ENCODE results near the gene TAC1. TPM values are rescaled to one million over a fixed set of nuclear protein-coding genes. Genes with fewer than 3 reads are reported as not detected.

Gene TAC1, protein sequence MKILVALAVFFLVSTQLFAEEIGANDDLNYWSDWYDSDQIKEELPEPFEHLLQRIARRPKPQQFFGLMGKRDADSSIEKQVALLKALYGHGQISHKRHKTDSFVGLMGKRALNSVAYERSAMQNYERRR
- total RNA-seq (2013; cell fraction: nucleolus; rRNA removed) = not detected in 2 replicates
- total RNA-seq (2014; rRNA removed) = not detected in 2 replicates
- not detected in 2 replicates for total RNA-seq (2014; rRNA removed; fragmentation: Illumina TruSeq; extraction: Trizol)
- total RNA-seq (2021) = not detected in 2 replicates
- not detected for polyA plus RNA-seq (2011; ENCODE audit: low read depth)
- polyA plus RNA-seq (2011; rRNA removed) = not detected in 2 replicates
- polyA plus RNA-seq (2011; cell fraction: cytosol; rRNA removed) = not detected in 2 replicates
- polyA plus RNA-seq (2011; cell fraction: nucleus; rRNA removed) = not detected in 2 replicates
- polyA plus RNA-seq (2012) = not detected in 2 replicates
- polyA plus RNA-seq (2014; fragmentation: Illumina TruSeq; extraction: Trizol) = not detected in 2 replicates
- polyA plus RNA-seq (2014; fragmentation: Nextera tagmentation; extraction: Ambion mirVana) = not detected
- not detected in 2 replicates for polyA plus RNA-seq (2014; rRNA removed)
- not detected for polyA plus RNA-seq (2016; fragmentation: Nextera tagmentation; extraction: Ambion mirVana)
- not detected in 2 replicates for polyA minus RNA-seq (2011; rRNA and poly(A)+ RNA removed)
- not detected in 2 replicates for polyA minus RNA-seq (2011; cell fraction: cytosol; rRNA and poly(A)+ RNA removed)
- polyA minus RNA-seq (2011; cell fraction: nucleus; rRNA and poly(A)+ RNA removed) = not detected in 2 replicates
- Bru-seq, nascent RNA = not detected
- not detected for BruChase-seq, experiment 1, labeled RNA remaining after a 6-hour chase
- BruChase-seq, experiment 2, labeled RNA remaining after a 2-hour chase = not detected
- long read RNA-seq, experiment 1 = 0 reads
- long read RNA-seq, experiment 2 = 0 reads

DNA sequence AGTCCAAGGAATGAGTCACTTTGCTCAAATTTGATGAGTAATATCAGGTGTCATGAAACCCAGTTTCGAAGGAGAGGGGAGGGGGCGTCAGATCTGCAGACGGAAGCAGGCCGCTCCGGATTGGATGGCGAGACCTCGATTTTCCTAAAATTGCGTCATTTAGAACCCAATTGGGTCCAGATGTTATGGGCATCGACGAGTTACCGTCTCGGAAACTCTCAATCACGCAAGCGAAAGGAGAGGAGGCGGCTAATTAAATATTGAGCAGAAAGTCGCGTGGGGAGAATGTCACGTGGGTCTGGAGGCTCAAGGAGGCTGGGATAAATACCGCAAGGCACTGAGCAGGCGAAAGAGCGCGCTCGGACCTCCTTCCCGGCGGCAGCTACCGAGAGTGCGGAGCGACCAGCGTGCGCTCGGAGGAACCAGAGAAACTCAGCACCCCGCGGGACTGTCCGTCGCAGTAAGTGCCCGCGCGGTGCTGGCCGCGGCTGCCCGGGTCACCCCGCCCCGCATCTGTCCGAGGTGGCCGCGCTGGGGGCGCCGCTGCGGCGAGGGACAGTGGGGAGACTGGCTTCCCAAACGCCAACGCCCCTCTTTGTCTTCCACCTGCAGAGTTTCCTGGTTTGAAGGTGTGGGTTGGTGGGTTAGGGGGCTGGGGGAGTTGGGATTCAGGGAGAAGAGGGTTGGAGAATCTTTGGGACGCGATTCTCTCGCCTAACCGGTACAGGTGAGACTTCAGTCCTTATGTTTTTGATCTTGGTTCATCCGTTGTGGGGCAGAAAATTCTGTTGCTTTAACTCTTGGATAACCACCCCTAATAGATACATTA is at the start of gene TAC1:
Gene TAC1, plus strand, starts transcription at position 351 of the 829 bp plus-strand sequence. CDS start 527 bp downstream, outside the sequence.
- ChIA-PET POLR2A (no interaction called here), RAD21 (ENCODE audit: unreplicated experiment) (no interaction called here), CTCF (no interaction called here), SMC1A (ENCODE audit: uncharacterized antibody, unreplicated experiment) (no interaction called here)
- WGBS (ENCODE audit: insufficient coverage, insufficient replicate concordance, low lambda C conversion rate, missing lambda C conversion rate) = 47% methylated on average over 36 of the region's 57 CpGs
- in situ Hi-C loops (cut with MboI) (no loop called here), intact Hi-C loops (cut with micrococcal nuclease; ENCODE audit: unreplicated experiment) (no loop called here)
- DNase-seq (ENCODE audit: low read depth, low spot score) = no peak
- no peak for ATAC-seq
- TF ChIP-seq BRCA1 (IDR thresholded peaks at IDR 0.05; ENCODE audit: low read depth, low read length) (no peak), SUZ12 (IDR thresholded peaks at IDR 0.05; ENCODE audit: unreplicated experiment) (peak; percentile 62)
- Histone ChIP-seq H3K79me2 (ENCODE audit: control insufficient read depth, insufficient read depth, low read length) (no peaks in the 10 kb centered on the region), H3K4me3 (no peak within 1 kb of the TSS), H3K36me3 (ENCODE audit: control insufficient read depth in 2 of 2, insufficient read depth in 2 of 2, low read length in 1 of 2) (no peaks in the 10 kb centered on the region), H3K27me3 (replicated peaks in 1 of 2; ENCODE audit: control insufficient read depth in 2 of 2, insufficient read depth in 2 of 2, low read length in 1 of 2) (peaks cover 12 to 14% of the 10 kb centered on the region in 2 experiments), H3K9ac (ENCODE audit: control insufficient read depth, insufficient read depth, low read length) (no peak within 1 kb of the TSS), H2AFZ (ENCODE audit: control insufficient read depth, low read depth, low read length) (no peak within 1 kb of the TSS), H3K27ac (ENCODE audit: control insufficient read depth, insufficient read depth) (no peak within 1 kb of the TSS), H4K20me1 (ENCODE audit: control insufficient read depth, insufficient read depth) (no peaks in the 10 kb centered on the region), H3K9me3 (replicated peaks; ENCODE audit: control insufficient read depth, insufficient read depth, low read length) (no peaks in the 10 kb centered on the region; the same call in 2 of the 3 replicates), H3K4me2 (ENCODE audit: control insufficient read depth, insufficient read depth) (no peak within 1 kb of the TSS), H3K4me1 (ENCODE audit: control insufficient read depth, insufficient read depth, low read length) (no peaks in the 10 kb centered on the region)
- BruUV-seq (replicated peaks) = no TSS peak
- FAIRE-seq = no peak

DNA sequence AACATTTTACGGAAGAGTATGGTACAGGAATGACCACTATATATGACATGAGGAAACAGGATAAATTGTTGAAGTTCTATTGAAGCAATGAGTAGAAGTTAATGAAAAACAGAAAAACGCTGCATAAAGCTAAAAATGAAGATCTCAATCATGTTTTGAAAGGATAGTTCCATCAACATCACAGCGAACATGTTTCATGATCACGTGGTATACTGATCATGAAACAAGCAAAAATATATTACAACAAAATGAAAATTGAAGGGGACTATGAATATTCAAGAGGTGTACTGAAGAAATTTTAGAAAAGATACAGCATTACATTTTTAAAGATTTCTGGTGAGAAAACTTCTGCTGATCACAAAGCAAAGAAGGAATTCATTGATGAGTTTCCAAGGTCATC is 45.9 kb upstream of the TAC1 start:
- BruUV-seq (replicated peaks) = no TSS peak
- no peaks in the 10 kb centered on the region for H3K9me3 ChIP-seq (replicated peaks; ENCODE audit: control insufficient read depth, insufficient read depth, low read length)
- intact Hi-C loops (cut with micrococcal nuclease; ENCODE audit: unreplicated experiment) (no loop called here), in situ Hi-C loops (cut with MboI) (no loop called here)
- CTCF ChIA-PET = no interaction called here
- H3K27ac ChIP-seq (ENCODE audit: control insufficient read depth, insufficient read depth) = no peak overlapping the region
- POLR2A ChIA-PET = no interaction called here
- H3K4me2 ChIP-seq (ENCODE audit: control insufficient read depth, insufficient read depth) = no peak overlapping the region
- no peaks in the 10 kb centered on the region for H3K79me2 ChIP-seq (ENCODE audit: control insufficient read depth, insufficient read depth, low read length)
- no peak overlapping the region for H3K9ac ChIP-seq (ENCODE audit: control insufficient read depth, insufficient read depth, low read length)
- H3K4me1 ChIP-seq (ENCODE audit: control insufficient read depth, insufficient read depth, low read length) = no peaks in the 10 kb centered on the region
- WGBS (ENCODE audit: insufficient coverage, insufficient replicate concordance, low lambda C conversion rate, missing lambda C conversion rate) = 41% methylated on average over 4 of the region's 4 CpGs
- DNase-seq (ENCODE audit: low read depth, low spot score) = no peak
- RAD21 ChIA-PET (ENCODE audit: unreplicated experiment) = no interaction called here
- H3K36me3 ChIP-seq (ENCODE audit: control insufficient read depth in 2 of 2, insufficient read depth in 2 of 2, low read length in 1 of 2) = no peaks in the 10 kb centered on the region
- no peak for ATAC-seq
- no peak for FAIRE-seq
- no peaks in the 10 kb centered on the region for H4K20me1 ChIP-seq (ENCODE audit: control insufficient read depth, insufficient read depth)
- H3K27me3 ChIP-seq (replicated peaks in 1 of 2; ENCODE audit: control insufficient read depth in 2 of 2, insufficient read depth in 2 of 2, low read length in 1 of 2) = no peaks in the 10 kb centered on the region; a peak in 1 of 4 replicates
- no peak overlapping the region for H2AFZ ChIP-seq (ENCODE audit: control insufficient read depth, low read depth, low read length)
- SMC1A ChIA-PET (ENCODE audit: uncharacterized antibody, unreplicated experiment) = no interaction called here
- no peak overlapping the region for H3K4me3 ChIP-seq
- TF ChIP-seq RB1 (IDR thresholded peaks at IDR 0.05; ENCODE audit: borderline replicate concordance) (no peak), NBN (IDR thresholded peaks at IDR 0.05) (no peak), POU2F2 (IDR thresholded peaks at IDR 0.05; ENCODE audit: borderline replicate concordance, low read depth, low read length) (no peak)
- TF ChIP-seq, protein P1, sequence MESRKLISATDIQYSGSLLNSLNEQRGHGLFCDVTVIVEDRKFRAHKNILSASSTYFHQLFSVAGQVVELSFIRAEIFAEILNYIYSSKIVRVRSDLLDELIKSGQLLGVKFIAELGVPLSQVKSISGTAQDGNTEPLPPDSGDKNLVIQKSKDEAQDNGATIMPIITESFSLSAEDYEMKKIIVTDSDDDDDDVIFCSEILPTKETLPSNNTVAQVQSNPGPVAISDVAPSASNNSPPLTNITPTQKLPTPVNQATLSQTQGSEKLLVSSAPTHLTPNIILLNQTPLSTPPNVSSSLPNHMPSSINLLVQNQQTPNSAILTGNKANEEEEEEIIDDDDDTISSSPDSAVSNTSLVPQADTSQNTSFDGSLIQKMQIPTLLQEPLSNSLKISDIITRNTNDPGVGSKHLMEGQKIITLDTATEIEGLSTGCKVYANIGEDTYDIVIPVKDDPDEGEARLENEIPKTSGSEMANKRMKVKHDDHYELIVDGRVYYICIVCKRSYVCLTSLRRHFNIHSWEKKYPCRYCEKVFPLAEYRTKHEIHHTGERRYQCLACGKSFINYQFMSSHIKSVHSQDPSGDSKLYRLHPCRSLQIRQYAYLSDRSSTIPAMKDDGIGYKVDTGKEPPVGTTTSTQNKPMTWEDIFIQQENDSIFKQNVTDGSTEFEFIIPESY (IDR thresholded peaks at IDR 0.05) = no peak
- TF ChIP-seq, protein P2, sequence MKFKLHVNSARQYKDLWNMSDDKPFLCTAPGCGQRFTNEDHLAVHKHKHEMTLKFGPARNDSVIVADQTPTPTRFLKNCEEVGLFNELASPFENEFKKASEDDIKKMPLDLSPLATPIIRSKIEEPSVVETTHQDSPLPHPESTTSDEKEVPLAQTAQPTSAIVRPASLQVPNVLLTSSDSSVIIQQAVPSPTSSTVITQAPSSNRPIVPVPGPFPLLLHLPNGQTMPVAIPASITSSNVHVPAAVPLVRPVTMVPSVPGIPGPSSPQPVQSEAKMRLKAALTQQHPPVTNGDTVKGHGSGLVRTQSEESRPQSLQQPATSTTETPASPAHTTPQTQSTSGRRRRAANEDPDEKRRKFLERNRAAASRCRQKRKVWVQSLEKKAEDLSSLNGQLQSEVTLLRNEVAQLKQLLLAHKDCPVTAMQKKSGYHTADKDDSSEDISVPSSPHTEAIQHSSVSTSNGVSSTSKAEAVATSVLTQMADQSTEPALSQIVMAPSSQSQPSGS (IDR thresholded peaks at IDR 0.05; ENCODE audit: low read length) = no peak
- TF ChIP-seq, protein P3, sequence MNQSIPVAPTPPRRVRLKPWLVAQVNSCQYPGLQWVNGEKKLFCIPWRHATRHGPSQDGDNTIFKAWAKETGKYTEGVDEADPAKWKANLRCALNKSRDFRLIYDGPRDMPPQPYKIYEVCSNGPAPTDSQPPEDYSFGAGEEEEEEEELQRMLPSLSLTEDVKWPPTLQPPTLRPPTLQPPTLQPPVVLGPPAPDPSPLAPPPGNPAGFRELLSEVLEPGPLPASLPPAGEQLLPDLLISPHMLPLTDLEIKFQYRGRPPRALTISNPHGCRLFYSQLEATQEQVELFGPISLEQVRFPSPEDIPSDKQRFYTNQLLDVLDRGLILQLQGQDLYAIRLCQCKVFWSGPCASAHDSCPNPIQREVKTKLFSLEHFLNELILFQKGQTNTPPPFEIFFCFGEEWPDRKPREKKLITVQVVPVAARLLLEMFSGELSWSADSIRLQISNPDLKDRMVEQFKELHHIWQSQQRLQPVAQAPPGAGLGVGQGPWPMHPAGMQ (IDR thresholded peaks at IDR 0.05; ENCODE audit: borderline replicate concordance) = no peak
